Activated CD8-positive, alpha-beta T cell treated with anti-CD3 and anti-CD28 coated beads for 36 hours (primary cell): ENCODE measurements around the gene PIK3R1. TPM values are rescaled to one million over a fixed set of nuclear protein-coding genes. Genes with fewer than 3 reads are reported as not detected.

Source experiments
- ATAC-seq: fragments of 200-7000 bp; cut with Tn5 transposase; one replicate; pipeline ENCODE4 v1.10.0; 2021; ENCODE audit warnings: mild to moderate bottlenecking, moderate library complexity
- CTCF ChIA-PET: fragments of 350-600 bp; sonication (Branson Sonifier 250); formaldehyde crosslinking; loops from one replicate; lab custom pipeline; 2021; ENCODE audit warnings: antibody characterized with exemption; lab: Charles Lee
- POLR2A ChIA-PET: fragments of 350-600 bp; sonication (Branson Sonifier 250); formaldehyde crosslinking; loops from one replicate; lab custom pipeline; 2021; ENCODE audit warnings: antibody characterized with exemption; lab: Charles Lee
- DNase-seq: peaks from one replicate; pipeline ENCODE4 v3.0.0-alpha.2; 2020
- H3K27ac Mint-ChIP-seq: one replicate; pipeline ENCODE4 v1.8.0; 2021; ENCODE audit warnings: mild to moderate bottlenecking, mixed read lengths
- H3K27me3 Mint-ChIP-seq: one replicate; pipeline ENCODE4 v1.8.0; 2021; ENCODE audit warnings: mixed read lengths
- H3K36me3 Mint-ChIP-seq: one replicate; pipeline ENCODE4 v1.8.0; 2021; ENCODE audit warnings: low read depth, mixed read lengths
- H3K4me1 Mint-ChIP-seq: one replicate; pipeline ENCODE4 v1.8.0; 2021; ENCODE audit warnings: low read depth, mixed read lengths
- H3K4me3 Mint-ChIP-seq: one replicate; pipeline ENCODE4 v1.8.0; 2021; ENCODE audit warnings: mild to moderate bottlenecking, moderate library complexity, mixed read lengths
- H3K9me3 Mint-ChIP-seq: one replicate; pipeline ENCODE4 v1.8.0; 2021; ENCODE audit warnings: mixed read lengths
- CTCF ChIP-seq: fragments of 200-600 bp; IDR thresholded peaks from one replicate; pipeline ENCODE4 v1.8.0; 2022; ENCODE audit warnings: antibody characterized with exemption, mild to moderate bottlenecking
- intact Hi-C: fragments of 100-400 bp; cut with micrococcal nuclease; formaldehyde crosslinking; loops from one replicate; pipeline ENCODE4 v1.10.0; 2022
- total RNA-seq, 2 experiments: library from RNA; stranded (reverse); gene quantifications; one replicate each; pipeline ENCODE4 v1.2.3, GENCODE V29; 2021

Gene PIK3R1
- total RNA-seq, 2 experiments from 2014 or later, result 55.4 to 57.6 TPM

DNA sequence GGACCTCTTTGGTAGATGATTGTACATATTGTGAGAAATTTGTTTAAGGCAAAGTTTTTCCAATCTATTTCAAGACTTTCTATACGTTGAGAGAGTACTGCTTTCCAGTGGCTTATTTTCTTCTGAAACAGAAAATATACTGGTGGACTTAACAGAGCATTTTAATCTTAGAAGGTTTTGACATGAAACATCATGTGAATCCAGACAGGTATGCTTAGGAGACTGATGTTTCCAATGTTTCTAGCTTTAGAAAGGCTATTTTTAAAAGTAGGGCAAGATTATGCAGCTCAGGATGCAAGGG, 71.0 kb downstream of the PIK3R1 start:
- Mint-ChIP-seq H3K27ac (peak overlapping the region; percentile 86), H3K9me3 (no peaks in the 10 kb centered on the region), H3K4me3 (no peak overlapping the region), H3K36me3 (peaks cover 28% of the 10 kb centered on the region), H3K4me1 (peaks cover 91% of the 10 kb centered on the region), H3K27me3 (no peaks in the 10 kb centered on the region)
- POLR2A ChIA-PET, result interaction anchor here (0.5 to 1.2 kb wide), 5 partner anchors 68 to 414 kb away, joined by 3 read pairs; no protein-coding TSS in a partner anchor
- intact Hi-C loops, result loop anchor here (5.0 kb wide), 1 partner anchor 721 kb away; no protein-coding TSS in a partner anchor
- CTCF ChIA-PET, result interaction anchor here (0.6 to 7.4 kb wide), 60 partner anchors 9 to 1120 kb away, joined by 3 to 81 read pairs (median 4); partner anchors contain the start of gene PIK3R1
- ATAC-seq (no peak), DNase-seq (no peak)
- peak; percentile 41 for TF ChIP-seq CTCF

GRCh38 chr5:68287631-68287975, 72.0 kb downstream of the PIK3R1 start:
- no peaks in the 10 kb centered on the region for H3K27me3 Mint-ChIP-seq

GRCh38 chr5:68287976-68288706, 72.6 kb downstream of the PIK3R1 start:
- H3K36me3 Mint-ChIP-seq, result peaks cover 23% of the 10 kb centered on the region
- CTCF ChIA-PET, result interaction anchor here (1.0 to 7.4 kb wide), 12 partner anchors 12 to 719 kb away, joined by 3 to 81 read pairs (median 8); no protein-coding TSS in a partner anchor
- DNase-seq, result peak; percentile 70
- peak overlapping the region; percentile 92 for H3K27ac Mint-ChIP-seq
- no peaks in the 10 kb centered on the region for H3K9me3 Mint-ChIP-seq
- TF ChIP-seq CTCF, result no peak
- no peaks in the 10 kb centered on the region for H3K27me3 Mint-ChIP-seq
- H3K4me3 Mint-ChIP-seq, result peak overlapping the region; percentile 83
- intact Hi-C loops, result loop anchor here (1.0 to 5.0 kb wide), 2 partner anchors 172 to 719 kb away; no protein-coding TSS in a partner anchor
- POLR2A ChIA-PET, result interaction anchor here (0.6 to 1.1 kb wide), 6 partner anchors 15 to 172 kb away, joined by 3 to 5 read pairs (median 3); no protein-coding TSS in a partner anchor
- ATAC-seq, result peak; percentile 81
- H3K4me1 Mint-ChIP-seq, result peaks cover 84% of the 10 kb centered on the region

More at GRCh38 chr5:68287631-68287975, 72.0 kb downstream of the PIK3R1 start:
- peak overlapping the region; percentile 92 for H3K27ac Mint-ChIP-seq
- intact Hi-C loops, result loop anchor here (5.0 kb wide), 1 partner anchor 720 kb away; no protein-coding TSS in a partner anchor
- no peaks in the 10 kb centered on the region for H3K9me3 Mint-ChIP-seq
- TF ChIP-seq CTCF, result no peak
- peaks cover 24% of the 10 kb centered on the region for H3K36me3 Mint-ChIP-seq
- ATAC-seq, result no peak
- CTCF ChIA-PET, result interaction anchor here (0.7 to 7.4 kb wide), 21 partner anchors 10 to 719 kb away, joined by 3 to 81 read pairs (median 6); no protein-coding TSS in a partner anchor
- H3K4me3 Mint-ChIP-seq, result peak overlapping the region; percentile 83
- POLR2A ChIA-PET, result interaction anchor here (0.6 to 1.1 kb wide), 6 partner anchors 18 to 179 kb away, joined by 3 to 4 read pairs (median 3); no protein-coding TSS in a partner anchor
- H3K4me1 Mint-ChIP-seq, result peaks cover 89% of the 10 kb centered on the region
- DNase-seq, result no peak

GRCh38 chr5:68288707-68289134, 73.2 kb downstream of the PIK3R1 start:
- TF ChIP-seq CTCF, result no peak
- H3K27me3 Mint-ChIP-seq, result no peaks in the 10 kb centered on the region

More at GRCh38 chr5:68288707-68289134, 73.2 kb downstream of the PIK3R1 start:
- Mint-ChIP-seq H3K4me1 (peaks cover 80% of the 10 kb centered on the region), H3K27ac (peak overlapping the region; percentile 85), H3K4me3 (peak overlapping the region; percentile 83), H3K9me3 (no peaks in the 10 kb centered on the region), H3K36me3 (peaks cover 23% of the 10 kb centered on the region)
- DNase-seq, result no peak
- POLR2A ChIA-PET, result interaction anchor here (0.9 to 1.0 kb wide), 3 partner anchors 14 to 171 kb away, joined by 3 to 5 read pairs (median 4); no protein-coding TSS in a partner anchor
- ATAC-seq, result no peak
- intact Hi-C loops, result loop anchor here (1.0 to 5.0 kb wide), 2 partner anchors 172 to 719 kb away; no protein-coding TSS in a partner anchor
- CTCF ChIA-PET, result interaction anchor here (1.4 to 7.4 kb wide), 6 partner anchors 12 to 174 kb away, joined by 3 to 81 read pairs (median 20); no protein-coding TSS in a partner anchor
